ENCODE data around the gene CTCF.

CTCF gene

GRCh38 chr16:67594956-67595355 is 32.6 kb downstream of the CTCF start:
- no peak for DNase-seq (ENCODE audit: low spot score)

GRCh38 chr16:67598527-67598926 is 36.2 kb downstream of the CTCF start:
- DNase-seq (ENCODE audit: low spot score) = no peak

- no peak for DNase-seq (ENCODE audit: low spot score)
These were observed 43.3 kb downstream of the CTCF start for GRCh38 chr16:67605641-67606040.

GRCh38 chr16:67606632-67607031 is 44.3 kb downstream of the CTCF start:
- DNase-seq (ENCODE audit: low spot score) = no peak

GRCh38 chr16:67608364-67608763 is 46.0 kb downstream of the CTCF start:
- DNase-seq (ENCODE audit: low spot score) = no peak

- DNase-seq (ENCODE audit: low spot score) = no peak
These were observed 51.5 kb downstream of the CTCF start for GRCh38 chr16:67613808-67614207.

- DNase-seq (ENCODE audit: low spot score) = no peak
These were observed 65.9 kb downstream of the CTCF start for GRCh38 chr16:67628216-67628615.

- DNase-seq (ENCODE audit: low spot score) = no peak
These were observed 70.3 kb downstream of the CTCF start for GRCh38 chr16:67632415-67633172.

GRCh38 chr16:67636713-67637112 is 74.4 kb downstream of the CTCF start:
- DNase-seq (ENCODE audit: low spot score) = no peak

- DNase-seq (ENCODE audit: low spot score) = no peak
These were observed 75.3 kb downstream of the CTCF start for GRCh38 chr16:67637625-67638024.

GRCh38 chr16:67641779-67642708 is 79.7 kb downstream of the CTCF start:
- peak; percentile 67 for DNase-seq (ENCODE audit: low spot score)

- no peak for DNase-seq (ENCODE audit: low spot score)
These were observed 81.7 kb downstream of the CTCF start for GRCh38 chr16:67644038-67644437.

GRCh38 chr16:67645397-67646121 is 83.2 kb downstream of the CTCF start:
- DNase-seq (ENCODE audit: low spot score) = no peak

GRCh38 chr16:67647111-67647651 is 84.9 kb downstream of the CTCF start:
- DNase-seq (ENCODE audit: low spot score) = no peak

GRCh38 chr16:67647681-67648080 is 85.4 kb downstream of the CTCF start:
- DNase-seq (ENCODE audit: low spot score) = no peak

- DNase-seq (ENCODE audit: low spot score) = no peak
These were observed 85.9 kb downstream of the CTCF start for GRCh38 chr16:67648088-67648763.

- no peak for DNase-seq (ENCODE audit: low spot score)
These were observed 86.6 kb downstream of the CTCF start for GRCh38 chr16:67648764-67649407.

GRCh38 chr16:67649494-67649931 is 87.2 kb downstream of the CTCF start:
- DNase-seq (ENCODE audit: low spot score) = peak; percentile 63

GRCh38 chr16:67650023-67650422 is 87.7 kb downstream of the CTCF start:
- DNase-seq (ENCODE audit: low spot score) = no peak

- no peak for DNase-seq (ENCODE audit: low spot score)
These were observed 88.7 kb downstream of the CTCF start for GRCh38 chr16:67651039-67651438.

GRCh38 chr16:67651847-67652246 is 89.5 kb downstream of the CTCF start:
- no peak for DNase-seq (ENCODE audit: low spot score)

All from AG20443 (cell line).